HS-27A (cell line): ENCODE data around the gene ZBTB3.
"Not testable (repeated sequence)": the region's sequence is repeated elsewhere in the genome, so short reads cannot be mapped to it uniquely, and the experiment has no call there.

ENCODE experiments used
- DNase-seq: peaks from one replicate; pipeline ENCODE4 v3.0.0-alpha.2; 2012; ENCODE audit warnings: low read depth, missing footprints

Gene ZBTB3

DNA sequence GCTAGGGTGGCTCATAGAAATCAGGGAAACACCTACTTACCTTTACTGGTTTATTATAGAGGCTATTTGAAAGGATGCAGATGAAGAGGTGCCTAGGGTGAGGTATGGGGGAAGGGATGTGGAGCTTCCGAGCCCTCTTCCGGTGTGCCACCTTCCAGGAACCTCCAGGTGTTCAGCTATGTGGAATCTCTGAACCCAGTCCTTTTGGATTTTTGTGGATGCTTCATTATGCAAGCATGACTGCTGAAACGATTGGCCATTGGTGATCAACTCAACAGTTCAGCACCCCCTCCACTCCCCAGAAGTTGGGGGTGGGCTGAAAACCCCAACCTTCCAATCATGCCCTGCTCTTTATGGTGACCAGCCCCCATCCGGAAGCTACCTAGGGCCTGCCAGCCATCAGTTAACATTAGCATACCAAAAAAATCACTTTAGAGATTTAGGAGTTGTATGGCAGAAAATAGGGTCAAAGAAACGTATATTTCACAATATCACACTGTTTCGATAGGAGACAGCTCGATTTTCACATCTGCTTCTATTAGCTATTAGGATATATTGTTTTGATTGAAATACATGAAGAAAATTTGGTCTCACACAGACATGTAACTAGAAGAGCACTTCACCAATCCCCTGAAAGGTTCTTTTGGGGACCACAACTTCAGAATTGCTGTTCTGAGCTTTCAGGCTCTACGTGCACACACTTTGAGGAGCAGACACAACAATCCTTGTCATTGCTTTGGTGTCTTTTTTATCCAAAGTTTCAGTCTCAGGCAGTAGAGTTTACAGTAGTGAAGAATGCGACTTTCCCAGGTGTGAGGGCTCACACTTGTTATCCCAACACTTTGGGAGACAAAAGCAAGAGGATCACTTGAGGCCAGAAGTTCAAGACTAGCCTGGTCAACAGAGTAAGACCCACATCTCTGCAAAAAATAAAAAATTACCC lies 4.2 kb upstream of the ZBTB3 start:
- DNase-seq = no peak

DNA sequence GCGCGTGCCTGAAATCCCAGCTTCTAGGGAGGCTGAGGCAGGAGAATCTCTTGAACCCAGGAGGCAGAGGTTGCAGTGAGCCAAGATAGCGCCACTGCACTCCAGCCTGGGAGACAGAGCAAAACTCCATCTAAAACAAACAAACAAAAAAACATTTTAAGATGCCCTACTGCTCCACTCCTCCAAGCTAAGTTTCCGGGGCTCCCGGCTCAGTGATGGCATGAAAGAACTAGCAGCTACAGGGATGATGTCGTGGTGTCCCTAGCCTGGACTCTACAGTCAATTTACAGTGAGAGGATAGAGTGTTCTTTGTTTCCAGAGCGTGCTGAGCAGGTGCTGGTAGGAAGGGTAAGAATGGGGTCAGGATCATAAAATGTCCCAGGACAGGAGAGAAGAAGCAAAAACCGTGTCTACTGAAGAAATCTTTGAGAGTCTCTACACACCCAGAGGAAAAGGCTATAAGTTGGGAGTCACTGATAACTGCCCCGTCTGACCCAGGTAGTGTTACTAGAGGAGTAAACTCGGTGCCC lies 1.2 kb upstream of the ZBTB3 start:
- DNase-seq = no peak

DNA sequence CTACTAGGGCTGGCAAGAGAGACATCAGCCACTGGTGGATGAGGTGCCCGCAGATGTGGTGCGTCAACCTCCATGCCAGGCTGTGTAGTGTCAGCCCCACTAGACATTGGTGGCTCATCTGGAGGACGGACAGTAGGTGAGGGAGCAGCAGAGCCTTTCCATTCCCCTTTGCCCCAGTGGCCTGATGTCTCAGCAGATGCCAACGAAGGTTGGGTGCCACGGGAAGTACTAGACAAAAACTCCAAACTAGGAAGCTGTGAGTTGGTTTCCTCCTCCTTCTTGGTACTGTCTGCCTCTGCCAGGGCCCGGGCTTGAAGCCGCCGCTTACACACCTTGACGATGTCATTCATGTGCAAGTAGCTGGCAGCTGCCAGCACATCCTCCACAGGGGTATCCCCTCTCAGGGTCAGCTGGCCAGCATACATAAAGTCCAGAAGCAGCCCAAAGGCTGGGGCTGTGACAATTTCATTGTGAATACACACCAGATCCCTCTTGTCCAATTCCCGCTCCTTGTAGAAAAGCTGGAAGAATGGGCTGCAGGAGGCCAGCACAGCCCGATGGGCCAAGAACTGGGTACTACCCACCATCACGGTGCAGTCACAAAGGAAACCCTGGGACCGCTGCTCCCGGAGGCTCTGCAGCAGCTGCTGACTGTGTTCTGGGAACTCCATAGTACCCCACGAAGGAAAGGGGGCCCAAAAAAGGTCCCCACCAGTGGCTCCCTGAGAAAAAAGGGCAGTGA lies 795 bp downstream of the ZBTB3 start:
- no peak for DNase-seq

DNA sequence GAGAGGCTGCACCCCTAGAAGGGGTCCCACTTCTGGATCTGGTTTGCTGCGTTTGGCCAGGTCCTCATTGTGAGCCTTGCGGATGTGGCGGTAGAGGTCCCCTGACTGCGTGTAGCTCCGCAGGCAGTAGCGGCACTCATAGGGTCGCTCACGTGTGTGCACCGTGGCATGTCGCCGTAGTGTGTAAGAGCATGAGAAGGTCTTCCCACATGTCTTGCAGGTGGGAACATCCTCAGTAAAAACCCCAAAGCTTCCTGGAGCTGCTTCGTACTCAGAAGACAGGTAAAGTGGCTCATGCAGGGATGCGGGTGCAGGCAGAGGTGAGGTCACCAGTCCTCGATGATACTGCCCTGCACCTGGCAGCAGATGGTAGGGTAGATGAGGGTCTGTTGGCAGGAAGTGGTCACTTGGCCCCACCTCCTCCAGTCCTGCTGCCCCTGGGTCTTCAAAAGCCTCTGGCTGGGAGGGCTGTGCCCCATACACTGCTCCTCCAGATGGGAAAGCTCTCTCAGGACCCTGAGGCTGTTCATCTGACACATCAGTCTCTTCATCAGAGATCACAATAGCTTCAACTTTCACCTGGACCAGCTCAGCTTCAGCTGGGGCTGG lies 1.7 kb downstream of the ZBTB3 start:
- no peak for DNase-seq

DNA sequence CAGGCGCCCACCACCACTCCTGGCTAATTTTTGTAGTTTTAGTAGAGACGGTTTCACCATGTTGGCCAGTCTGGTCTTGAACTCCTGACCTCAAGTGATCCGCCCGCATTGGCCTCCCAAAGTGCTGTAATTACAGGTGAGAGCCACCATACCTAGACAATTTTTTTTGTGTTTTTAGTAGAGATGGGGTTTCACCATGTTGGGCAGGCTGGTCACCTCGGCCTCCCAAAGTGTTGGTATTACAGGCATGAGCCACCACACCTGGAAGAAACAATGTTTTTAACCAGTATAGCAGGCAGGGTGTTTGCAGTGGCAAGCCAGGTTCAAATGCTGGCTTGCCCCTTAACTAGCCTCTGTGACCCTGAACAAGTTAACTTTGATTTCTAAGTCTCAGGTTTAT lies 4.0 kb downstream of the ZBTB3 start:
- DNase-seq = not testable (repeated sequence)

DNA sequence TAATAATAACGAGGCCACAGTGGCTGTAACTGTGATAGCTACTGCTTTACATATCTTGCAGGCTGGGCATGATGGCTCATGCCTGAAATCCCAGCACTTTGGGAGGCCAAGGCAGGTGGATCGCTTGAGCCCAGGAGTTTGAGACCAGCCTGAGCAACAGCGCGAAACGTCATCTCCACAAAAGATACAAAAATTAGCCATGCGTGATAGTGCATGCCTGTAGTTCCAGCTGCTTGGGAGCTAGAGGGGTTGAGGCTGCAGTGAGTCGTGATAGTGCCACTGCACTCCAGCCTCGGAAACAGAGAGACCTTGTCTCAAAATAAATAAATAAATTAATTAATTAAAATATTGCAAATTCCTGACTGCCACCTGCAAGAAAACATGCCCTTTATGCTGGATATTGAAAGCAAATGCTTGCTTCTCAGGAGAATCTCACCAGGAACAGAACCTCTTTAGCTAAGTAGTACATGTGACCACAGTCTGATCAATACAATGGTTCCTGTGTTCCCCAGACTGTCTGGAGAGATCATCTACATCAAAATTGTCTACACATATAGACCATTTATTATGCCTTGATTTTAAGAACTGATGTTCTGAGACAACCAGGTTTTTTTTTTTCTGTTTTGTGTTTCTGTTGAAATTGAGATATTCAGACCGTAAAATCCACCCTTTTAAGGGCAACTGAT lies 6.3 kb downstream of the ZBTB3 start:
- DNase-seq = no peak

DNA sequence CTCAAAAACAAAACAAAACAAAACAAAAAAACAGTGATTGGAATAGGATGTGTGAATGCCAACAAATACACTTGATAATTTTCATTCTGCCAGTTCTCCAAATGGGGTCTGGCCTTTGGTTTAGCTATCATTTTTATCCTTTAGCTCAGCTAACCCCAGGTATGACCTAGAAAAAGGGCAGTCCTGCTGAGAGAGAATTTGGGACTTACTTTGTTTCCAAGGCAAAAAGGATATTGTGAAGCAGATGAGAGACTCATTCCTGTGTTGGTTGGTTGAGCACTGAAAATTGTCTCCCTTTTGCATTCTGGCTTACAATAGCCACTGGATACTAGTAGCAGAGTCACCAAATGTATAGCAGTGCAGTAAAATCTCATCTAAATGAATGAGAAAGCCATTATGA lies 16.8 kb downstream of the ZBTB3 start:
- DNase-seq = no peak

DNA sequence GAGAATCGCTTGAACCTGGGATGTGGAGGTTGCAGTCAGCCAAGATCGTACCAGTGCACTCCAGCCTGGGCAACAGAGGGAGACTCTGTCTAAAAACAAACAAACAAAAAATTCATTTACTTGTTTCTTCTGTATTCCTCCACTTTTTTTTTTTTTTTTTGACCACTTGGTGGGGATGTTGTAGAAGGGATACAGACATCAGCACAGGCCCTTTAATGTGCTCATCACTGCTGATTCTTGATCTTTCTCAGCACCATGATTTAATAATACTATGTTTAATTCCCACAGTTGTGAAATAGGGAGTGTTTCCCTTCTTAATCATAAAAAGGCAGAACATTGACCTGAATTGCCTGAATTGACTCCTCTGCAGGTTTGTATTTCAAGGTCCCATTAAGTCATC lies 21.1 kb downstream of the ZBTB3 start:
- no peak for DNase-seq

DNA sequence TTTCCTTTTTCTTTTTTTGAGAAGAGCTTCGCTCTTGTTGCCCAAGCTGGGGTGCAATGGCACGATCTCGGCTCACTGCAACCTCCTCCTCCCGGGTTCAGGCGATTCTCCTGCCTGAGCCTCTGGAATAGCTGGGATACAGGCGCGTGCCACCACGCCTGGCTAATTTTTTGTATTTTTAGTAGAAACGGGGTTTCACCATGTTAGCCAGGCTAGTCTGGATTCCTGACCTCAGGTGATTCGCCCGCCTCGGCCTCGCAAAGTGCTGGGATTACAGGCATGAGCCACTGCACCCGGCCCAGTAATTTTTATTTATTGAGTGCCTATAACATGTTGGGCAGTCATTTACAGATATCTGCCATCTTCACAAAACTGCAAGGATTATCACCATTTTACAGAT lies 23.9 kb downstream of the ZBTB3 start:
- not testable (repeated sequence) for DNase-seq

DNA sequence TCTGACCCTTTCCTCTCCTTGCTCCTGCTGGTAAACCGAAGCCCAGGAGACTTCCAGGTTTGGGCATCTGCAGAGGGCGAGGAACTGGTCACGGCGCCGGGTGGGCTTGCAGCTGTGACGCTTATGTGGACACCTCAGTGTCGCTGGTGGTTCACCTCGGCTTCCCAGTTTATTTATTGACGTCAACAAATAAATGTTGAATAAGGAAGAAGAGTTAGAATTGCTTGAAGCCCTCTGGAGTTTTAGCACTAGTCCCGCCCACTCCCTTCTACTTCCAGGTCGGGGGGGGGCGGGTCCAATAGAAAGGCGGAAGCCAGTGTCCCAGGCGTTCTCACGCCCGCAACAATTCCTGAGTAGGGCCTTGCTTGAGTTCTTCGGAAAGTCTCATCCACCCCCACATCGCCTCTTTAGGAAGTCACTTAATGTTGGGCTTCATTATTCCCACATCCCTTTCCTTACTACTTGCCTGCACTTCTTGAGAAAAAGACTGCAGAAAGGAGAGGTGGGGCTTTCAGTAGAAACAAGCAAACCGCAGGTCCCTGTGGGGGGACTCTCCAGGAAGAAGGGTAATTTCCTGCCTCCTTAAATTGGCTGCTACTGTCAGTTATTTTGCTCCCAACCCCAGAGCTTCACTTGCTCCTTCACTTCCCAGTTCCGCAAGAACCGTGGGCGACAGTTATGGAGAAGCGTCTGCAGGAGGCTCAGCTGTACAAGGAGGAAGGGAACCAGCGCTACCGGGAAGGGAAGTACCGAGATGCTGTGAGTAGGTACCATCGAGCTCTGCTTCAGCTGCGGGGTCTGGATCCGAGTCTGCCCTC lies 25.6 kb downstream of the ZBTB3 start, which contains the start of gene TTC9C:
Gene TTC9C, plus strand, starts transcription at position 316 of the 818 bp plus-strand sequence. Its CDS starts 363 bp downstream, at position 679.
- DNase-seq = peak; percentile 86

DNA sequence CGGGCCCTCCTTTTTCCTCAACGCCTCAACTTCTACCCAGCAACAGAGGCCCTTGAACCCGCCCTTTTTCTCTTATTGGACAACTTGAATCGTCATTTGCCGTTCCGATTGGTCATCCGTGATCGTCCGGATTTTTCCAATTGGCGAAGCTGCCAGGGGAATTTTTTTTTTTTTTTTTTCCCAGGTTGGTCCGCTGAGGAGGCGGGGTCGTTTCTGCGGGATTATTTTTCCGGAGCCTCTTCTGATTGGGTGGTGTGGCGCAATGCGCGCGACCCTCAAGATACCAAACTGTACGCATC lies 26.1 kb downstream of the ZBTB3 start:
- peak; percentile 99 for DNase-seq

DNA sequence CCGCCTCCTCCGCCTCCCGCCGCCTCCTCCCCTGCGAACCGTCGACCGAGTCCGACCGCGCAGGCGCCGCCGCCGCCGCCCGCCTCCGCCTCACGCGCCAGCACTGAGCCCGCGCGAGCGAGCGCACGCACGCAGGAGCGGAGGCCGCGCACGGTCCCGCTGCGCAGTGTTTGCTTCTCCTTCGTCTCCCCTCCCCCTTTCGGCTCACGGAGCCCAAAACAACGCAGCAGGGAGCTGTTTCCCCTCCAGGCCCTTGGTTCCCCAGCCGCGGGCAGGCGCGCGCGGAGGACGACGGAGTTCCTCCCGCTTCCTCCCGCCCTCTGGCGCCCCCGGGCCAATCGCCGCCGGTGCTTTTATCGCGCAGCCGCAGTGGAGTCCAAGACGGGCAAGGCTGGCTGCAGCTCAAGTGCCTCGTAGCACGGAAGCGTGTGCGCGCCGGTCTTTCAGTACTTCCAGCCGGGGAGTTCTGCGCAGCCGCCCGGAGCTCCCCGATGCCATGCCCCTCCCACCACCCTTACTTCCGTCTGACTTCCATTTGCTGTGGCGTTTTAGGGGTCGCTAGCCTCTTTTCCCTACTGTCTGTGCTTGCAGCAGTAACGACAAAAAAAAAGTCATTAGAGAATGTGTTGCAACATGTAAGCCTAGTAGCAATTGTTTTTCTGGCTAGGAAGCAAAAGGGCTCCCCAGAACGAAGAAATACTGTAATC lies 26.6 kb downstream of the ZBTB3 start, which contains the start of gene HNRNPUL2:
Gene HNRNPUL2, minus strand, starts transcription at position 293 of the 707 bp plus-strand sequence. CDS start 301 bp downstream, outside the sequence.
- peak; percentile 98 for DNase-seq

DNA sequence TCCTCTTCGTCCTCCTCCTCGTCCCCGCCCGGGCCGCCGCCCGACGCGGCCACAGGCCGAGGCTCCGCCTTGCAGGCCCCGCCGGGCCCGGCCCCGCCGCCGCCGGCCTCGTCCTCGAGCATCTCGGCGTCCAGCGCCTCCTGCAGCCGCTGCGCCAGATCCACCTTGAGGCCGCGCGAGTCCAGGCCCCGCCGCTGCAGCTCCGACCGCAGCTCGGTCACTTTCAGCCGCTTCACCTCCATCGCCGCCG lies 27.1 kb downstream of the ZBTB3 start:
- DNase-seq = no peak

DNA sequence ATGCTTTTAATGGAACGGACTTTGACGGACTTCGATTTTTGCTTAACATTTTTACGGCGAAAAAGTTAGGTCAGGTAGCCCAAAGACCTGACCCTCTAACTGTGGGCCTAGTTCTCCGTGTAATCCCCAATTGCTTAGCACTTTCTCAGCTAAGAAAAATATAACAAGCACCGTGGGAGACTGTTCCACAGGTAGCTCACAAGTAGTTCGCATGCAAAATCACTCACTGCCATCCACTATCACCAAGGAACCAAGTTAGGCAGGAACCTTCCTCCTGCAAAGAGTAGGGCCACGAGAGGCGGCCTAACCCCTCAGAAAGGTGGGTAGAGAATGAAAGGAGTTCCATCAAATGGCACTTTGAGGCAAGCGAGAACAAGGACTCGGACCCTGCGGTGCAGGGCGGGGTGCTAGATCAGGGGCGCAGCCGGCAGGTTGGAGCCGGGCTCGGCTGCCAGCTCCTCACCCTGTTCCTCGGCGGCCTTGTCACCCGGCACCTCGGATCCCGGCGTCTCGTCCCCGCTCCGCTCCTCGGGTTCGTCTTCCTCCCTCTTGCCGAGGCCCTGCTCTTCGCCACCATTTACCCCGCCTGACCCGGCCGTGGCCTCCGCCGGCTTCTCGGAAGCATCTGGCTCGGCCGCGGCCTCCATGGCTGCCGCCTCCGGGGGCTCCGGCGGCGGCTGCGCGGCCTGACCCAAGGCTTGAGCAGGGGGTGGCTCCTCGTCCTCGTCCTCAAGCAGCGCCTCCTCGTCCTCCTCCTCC lies 27.6 kb downstream of the ZBTB3 start:
- DNase-seq = no peak

DNA sequence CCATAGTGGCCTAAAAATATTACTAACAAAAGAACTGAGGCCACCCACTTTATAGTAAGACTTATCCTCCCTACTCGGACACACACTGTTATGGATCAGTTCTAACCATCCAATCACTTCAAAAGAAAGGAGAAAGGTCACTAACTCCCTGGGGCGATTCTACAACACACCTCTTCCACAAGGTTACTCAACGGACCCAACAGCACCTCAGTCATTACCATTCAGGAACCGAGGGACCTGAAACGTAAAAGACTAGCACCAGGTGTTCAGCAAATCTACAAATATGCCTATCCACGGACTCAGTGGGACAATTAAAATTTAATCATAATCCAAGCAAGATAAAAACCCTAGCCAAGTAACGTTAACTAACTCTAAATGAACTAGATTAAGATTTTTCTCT lies 28.3 kb downstream of the ZBTB3 start:
- no peak for DNase-seq

DNA sequence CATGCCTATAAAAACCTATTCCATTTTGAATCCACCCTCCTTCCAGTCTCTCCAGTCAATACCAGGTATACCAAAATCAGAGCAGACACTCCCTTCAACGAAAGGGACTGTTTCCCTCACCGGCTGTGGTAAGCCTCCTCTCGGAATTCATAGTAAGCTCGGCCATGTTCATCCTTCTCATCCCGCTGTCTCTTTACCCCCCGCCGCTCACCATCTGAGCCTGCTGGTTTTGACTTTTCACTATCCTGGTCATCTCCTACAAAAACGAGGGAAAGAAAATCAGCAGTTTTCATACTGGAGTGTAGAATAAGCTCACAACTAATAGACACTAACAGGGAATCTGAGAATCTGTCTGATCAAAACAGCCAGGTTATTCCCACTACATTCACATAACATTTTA lies 29.8 kb downstream of the ZBTB3 start:
- DNase-seq = no peak

DNA sequence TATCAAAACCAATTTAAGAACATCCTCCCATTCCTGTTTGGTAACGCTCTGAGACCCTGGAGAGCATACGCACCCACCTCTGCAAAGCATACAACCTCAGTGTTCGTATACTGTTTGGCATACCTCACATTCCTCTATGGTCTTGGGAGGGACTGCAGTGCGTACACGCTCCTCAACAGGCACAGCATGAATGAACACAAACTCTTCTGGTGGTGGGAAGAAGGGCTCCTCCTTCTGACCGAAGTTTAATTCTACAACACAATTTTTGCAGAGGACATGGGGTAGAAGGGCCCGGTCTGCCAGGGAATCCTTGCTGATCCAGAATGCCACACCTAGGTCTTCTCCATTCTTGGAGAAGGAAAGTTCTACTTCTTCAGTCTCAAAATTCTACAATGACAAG lies 32.0 kb downstream of the ZBTB3 start:
- DNase-seq = no peak

DNA sequence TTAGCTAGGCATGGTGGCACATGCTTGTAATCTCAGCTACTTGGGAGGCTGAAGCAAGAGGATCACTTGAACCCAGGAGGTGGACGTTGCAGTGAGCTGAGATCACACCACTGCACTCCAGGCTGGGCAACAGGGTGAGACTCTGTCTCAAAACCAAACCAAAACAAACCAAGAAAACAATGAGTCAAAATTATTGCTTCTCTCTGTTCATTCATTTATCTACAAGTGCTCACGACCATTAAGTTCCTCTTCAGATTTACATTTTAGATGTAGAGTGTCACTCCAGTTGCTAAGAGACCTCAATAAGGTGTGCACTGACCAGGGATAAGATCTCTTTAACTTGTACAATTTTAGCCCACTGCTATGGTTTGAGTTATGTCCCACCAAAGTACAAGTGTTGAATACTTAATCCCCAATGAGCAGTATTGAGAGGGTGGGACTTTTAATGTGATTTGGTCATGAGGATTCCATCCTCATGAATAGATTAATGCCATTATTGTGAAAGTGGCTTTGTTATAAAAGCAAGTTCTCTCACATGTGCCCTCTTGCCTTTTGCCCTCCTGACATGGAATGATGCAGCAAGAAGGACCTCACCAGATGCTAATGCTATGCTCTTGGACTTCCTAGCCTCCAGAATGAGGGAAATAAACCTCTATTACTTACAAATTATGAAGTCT lies 34.5 kb downstream of the ZBTB3 start:
- no peak for DNase-seq

DNA sequence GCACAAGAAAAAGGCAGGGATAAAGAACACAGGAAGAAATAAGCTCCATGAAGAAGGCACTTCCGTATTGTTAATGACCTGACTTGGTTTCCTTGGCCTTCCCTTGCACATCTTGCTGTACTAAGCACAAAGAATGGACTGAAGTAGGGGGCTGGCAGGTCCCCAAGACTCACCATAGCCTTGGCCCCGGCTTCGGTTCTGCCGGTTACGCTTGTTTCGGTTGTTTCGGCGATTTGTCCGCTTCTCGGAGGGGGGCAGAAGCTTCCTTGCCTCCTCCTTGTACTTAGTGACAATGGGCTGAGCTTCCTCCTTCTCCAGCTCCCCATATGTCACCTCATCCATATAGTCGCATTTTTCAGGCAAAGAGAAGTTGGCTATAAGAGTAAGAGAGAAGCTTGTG lies 37.1 kb downstream of the ZBTB3 start:
- no peak for DNase-seq
